ENCODE results near the gene CLDN14.
A peak's percentile ranks its signal among the peaks of the same experiment; 100 is the strongest.
"Not testable (repeated sequence)": the region's sequence is repeated elsewhere in the genome, so short reads cannot be mapped to it uniquely, and the experiment has no call there.

The CLDN14 gene

DNA sequence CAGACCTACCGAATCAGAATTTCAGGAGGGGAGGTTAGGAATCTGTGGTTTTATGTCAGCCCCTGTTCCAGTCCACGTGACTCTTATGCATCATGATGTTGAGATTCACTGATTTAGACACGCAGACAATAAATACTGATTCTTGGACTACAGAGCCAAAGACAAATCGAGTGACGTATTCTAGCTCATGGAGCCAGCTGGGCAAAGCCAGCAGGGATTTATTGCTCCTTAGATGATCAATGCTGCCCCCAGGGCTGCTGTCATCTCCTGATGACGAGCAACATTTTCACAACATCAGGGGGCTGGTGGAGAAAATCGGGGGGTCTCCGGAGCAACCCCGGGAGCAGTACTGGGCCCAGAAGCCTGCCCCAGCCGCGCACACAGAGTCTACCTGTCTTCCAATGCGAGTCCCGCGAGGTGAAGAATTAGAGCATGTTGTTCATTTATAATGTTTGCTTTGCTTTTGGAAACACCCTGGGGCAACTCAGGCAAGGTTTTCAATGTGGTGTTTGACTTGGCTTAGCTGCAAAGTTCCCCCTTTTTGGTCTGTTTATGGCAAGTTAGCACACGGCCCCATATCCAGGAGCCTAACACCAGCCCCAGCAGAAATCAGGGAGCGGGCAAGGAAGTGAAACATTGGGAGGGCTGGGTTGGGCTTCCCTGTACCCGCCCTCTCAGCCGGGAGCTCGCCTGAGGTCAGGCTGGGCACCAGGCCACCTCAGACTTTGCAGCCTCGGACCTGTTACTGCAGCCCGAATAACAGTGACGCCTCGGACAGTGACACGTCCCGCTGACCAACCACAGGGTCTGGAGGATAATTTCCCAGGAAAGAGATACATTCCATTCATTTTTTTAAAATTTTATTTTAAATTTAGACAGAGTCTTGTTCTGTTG is 19.9 kb upstream of the CLDN14 start:
- no peak for DNase-seq

- no peak for DNase-seq
Measured at GRCh38 chr21:36494557-36494956, 14.6 kb upstream of the CLDN14 start.

- DNase-seq = no peak
Measured at GRCh38 chr21:36491209-36491910, 11.4 kb upstream of the CLDN14 start.

DNA sequence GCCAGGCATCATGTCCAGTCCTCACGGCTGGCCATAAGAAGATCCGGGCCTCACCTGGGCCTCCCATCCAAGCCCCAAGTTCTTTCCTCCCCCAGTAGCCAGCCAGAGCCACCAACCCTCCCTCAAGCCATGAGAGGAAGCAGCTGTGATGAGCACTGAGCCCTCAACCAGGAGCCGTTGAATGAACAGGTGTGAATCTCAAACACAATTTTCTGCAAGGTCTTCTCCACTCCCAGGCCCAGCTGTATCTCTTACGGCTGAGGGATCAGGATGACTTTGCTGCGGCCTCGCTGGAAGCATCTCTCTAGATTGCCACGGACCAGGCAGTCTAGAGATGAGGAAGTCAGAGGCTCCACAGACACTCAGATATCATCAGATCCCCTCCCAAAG is 9.8 kb upstream of the CLDN14 start:
- no peak for DNase-seq

DNA sequence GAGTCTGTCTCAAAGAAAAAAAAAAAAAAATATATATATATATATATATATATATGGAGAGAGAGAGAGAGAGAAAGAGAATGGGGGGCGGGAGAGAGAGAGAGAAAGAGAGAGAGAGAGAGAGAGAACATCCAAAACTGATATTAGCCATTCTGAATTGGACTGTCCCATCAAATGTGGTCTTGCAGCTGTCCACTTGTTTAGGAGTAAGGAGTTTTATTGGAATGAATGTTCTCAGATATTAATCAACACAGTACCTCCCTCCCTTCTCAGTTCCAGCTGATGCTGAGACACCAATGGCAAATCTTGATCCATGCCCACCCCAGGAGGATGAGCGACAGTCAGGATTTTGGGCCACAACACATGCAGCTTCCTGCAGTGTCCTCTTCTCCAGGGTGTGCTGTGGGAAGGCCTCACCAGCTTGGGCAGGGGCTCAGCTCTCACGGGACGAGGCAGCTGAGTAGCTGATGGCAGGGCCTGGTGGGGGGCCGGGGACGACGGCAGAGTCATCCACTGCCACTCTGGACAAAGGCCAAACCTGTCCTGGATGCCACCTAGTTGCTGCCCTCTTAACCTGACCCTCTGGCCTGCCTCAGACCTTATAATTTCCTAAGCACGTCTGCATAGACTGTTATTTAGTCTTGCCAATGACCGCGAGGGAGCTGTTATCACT is 9.3 kb upstream of the CLDN14 start:
- DNase-seq = no peak

DNA sequence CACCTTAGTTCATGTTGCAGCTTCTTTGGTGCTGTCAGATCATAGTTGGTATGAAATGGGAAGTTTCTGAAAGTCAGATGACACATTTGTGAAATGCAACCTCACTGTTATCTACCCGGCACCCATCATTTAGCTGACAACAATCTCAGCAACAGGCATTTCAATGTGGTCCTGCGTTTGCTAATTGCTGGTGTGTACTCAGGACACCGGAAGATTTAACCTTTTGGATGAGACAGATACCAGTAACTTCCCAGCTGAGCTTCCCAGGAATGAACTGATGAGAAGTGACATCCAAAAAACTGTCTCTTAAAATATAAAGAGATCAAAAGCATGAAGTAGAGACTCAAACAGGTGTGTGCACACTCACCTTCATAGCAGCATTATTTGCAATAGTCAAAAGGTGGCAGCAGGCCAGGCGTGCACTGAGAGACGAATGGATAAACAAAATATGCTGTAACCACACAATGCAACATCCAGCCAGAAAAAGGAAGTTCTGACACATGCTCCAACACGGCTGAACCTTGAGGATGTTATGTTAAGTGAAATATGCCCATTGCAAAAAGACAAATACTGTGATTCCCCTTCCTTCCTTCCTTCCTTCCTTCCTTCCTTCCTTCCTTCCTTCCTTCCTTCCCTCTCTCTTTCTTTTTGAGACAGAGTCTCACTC is 7.9 kb upstream of the CLDN14 start:
- no peak for DNase-seq

DNA sequence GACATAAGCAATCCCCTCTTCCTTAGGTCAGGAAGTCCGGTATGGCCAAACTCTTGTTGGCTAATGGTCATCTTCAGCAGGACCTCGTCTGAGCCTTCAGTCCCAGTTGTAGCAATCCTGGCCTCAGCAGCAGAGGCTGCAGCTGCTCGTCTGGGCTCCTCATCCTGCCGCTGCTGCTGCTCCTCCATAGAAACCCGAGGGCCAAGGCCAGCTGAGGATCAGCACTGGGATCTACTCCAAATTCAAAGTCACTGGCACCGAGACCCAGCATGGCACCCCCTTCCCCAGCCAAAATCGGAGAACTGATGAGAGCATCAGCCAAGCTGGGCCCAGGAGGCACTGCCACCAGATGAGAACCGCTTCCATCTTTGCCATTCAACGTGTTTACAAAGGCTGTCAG is 6.3 kb upstream of the CLDN14 start:
- DNase-seq = no peak

GRCh38 chr21:36485476-36485875 is 5.6 kb upstream of the CLDN14 start:
- no peak for DNase-seq

DNA sequence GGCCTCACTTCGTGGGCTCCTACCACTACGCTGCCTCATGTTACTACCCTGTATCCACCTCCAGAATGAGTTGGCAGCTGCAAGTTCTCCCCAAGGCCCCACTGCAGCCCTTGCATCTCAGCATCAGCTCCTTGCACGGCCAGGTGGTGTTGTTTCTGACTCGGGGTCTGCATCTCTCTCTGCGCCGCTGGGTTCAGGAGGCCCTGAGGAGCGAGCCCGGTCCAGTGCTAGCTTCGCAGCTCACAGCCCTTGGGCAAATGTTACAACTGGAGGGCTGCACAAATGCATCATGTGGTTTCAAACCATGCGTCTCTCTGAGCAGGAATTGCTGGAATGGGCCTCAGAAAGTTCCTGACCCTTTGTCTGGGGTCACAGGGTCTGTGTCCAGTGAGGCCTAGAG is 3.2 kb upstream of the CLDN14 start:
- no peak for DNase-seq

DNA sequence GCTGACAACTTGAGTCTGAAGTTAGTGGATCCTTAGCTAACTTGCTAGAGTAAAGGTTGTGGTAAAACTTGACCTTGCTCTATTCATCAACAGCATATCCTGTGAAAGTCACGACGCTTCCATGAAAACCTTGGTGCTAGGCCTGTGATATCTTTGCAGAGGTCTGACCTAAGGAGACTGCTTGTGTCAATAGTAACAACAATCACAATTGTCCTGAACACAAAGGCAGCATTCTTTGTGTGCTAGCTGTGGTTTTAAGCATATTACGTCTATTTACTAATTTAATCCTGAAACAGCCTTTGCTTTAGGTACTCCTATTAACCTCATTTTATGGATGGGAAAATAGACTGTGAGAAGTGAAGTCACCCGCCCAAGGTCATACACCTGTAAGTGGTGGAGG is 2.8 kb upstream of the CLDN14 start:
- no peak for DNase-seq

DNA sequence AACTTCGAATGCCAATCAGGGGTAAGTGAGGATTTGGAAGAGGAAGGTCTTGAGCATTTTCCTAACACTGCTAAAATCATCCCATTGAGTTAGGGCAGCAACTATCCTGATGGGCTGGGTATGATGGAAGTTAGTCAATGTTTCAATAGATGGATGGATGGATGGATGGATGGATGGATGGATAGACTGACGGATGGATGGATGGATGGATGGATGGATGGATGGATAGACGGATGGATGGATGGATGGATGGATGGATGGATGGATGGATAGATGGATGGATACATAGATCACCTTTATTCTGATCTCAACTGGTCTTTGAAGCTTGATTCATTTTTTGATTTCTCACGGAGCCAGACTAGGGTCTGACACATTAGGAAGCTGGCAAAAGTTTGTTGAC is 2.3 kb upstream of the CLDN14 start:
- no peak for DNase-seq

- DNase-seq = no peak
Measured at GRCh38 chr21:36481639-36482038, 1.7 kb upstream of the CLDN14 start.

GRCh38 chr21:36480618-36481017 is 696 bp upstream of the CLDN14 start:
- no peak for DNase-seq

DNA sequence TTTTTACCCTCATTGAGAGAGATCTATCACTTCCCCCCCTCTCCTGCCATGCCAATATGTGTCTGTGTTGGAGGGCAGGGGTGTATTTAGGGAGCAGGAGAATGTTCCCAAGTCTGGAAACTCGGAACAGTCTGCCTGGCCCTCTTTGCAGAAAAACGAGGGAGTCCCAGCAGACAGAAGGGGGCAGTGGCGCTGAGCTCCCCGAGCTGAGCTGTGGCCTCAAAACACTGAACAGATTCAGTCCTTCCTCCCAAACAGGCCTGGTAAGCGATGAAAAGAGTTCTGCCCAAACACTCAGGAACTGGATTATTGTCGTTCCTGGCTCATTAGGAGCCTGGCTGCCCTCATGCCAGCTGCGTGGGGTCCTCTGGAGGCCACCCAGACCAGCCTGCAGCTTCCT is 981 bp downstream of the CLDN14 start:
- DNase-seq = no peak

DNA sequence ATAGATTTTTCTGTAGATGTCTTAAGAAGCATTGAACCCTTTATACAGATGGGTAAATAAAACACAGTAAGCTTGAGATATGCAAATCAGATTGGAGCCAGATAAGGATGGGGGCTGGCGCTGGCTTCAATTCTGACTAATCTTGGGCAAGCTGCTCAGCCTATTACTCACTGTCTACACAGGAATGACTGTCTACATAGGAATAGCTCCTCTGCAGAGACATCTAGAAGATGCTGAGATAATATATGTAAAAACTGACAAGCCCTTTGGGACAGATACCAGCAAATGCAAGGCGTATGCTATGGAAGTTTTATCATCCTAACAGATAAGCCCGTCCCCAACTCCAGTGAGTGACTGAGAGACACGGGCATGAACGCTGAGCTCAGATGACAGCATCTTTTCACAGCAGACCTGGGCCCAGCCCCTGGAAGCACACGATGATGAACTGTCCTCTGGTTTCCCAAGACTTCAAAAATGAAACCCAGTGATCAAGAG is 1.7 kb downstream of the CLDN14 start:
- DNase-seq = peak; percentile 22 to 24

DNA sequence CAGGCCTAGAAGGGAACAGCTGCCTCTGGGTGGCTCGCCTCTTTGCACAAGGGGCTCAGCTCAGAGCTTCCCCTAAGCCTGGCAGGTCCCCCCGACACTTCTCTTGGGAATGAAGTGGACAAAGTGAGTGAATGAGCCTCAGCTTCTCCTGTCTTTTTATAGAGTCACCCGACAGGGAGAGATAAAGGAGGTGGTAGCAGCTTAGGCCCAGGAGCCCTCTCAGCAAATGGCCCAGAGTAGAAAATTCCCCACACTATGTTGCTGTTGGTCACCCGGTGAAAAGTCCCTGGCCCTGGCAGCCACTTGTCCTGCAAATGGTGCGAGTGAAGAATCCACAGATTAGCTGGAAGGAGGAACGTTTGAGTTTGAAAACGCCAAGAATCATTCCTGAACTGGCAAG is 2.4 kb downstream of the CLDN14 start:
- no peak for DNase-seq

DNA sequence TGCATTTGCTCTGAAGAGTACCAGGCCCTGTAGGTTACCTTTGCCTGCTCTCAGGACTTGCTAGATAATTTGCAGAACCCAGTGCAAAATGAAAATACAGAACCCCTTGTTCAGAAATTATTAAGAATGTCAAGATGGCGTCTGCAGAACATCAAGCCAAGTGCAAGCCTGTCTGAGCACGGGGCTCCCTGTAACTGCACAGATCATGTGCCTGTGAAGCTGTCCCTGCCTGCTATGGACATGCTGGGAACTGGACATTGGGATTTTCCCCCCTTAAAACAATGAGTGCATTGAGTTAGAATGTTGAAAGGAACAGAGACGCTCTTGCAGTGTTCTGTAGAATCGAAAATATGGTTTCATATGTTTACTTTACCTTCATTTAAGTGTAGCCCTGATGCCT is 2.9 kb downstream of the CLDN14 start:
- no peak for DNase-seq

DNA sequence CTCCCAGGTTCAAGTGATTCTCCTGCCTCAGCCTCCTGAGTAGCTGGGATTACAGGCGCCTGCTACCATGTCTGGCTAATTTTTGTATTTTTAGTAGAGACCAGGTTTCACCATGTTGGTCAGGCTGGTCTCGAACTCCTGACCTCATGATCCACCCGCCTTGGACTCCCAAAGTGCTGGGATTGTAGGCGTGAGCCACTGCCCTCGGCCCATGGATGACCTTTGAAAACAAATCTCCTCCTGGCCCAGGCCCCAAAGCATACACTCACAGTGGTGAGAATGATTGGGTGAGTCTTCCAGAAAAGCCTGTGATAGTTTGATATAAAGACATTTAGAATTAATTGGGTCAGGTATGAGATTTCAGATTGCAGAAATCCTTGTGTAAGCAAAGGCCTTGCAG is 3.4 kb downstream of the CLDN14 start:
- DNase-seq = not testable (repeated sequence)

DNA sequence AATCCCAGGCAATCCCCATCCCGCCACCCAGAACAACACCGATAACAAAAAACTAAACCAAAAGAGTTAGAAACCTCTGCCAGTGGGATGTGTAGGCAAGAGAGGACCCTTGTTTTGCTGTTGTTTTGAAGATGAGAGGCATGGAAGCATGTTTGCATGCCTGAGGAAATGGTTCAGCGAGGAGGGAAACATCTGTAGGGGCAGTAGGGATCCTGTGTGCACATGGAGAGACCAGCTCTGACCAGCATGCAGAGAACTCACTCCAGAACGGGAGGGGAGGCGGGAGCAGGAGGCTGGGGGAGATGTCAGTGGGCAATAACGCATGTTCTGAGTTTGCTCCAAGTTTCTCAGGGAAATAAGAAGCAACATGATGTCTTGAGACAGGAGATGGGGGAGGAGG is 5.3 kb downstream of the CLDN14 start:
- no peak for DNase-seq

GRCh38 chr21:36473203-36473602 is 6.7 kb downstream of the CLDN14 start:
- no peak for DNase-seq

GRCh38 chr21:36472377-36472776 is 7.5 kb downstream of the CLDN14 start:
- DNase-seq = no peak

DNA sequence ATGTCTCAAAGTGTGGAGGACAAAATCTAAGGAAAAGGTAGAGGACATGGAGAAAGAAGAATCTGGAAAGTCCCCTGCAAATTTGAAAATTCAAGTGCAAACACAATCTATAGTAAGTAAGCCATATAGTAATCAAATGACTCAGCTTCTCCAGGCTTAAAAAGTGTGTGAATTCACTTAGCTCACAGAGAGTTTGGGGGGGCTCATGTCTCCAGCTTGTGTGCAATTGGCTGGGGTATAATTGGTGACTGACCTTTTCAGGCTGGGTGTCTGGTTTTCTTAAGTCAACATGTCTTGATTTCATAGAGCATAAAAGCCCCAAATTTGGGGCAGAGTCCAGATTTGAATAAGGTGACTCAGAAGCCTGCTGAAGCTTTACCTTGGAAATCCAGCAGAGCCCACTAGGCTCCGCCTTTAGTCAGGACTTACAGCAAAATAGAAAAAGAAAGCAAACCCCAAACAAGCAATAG is 8.6 kb downstream of the CLDN14 start:
- DNase-seq = no peak

DNA sequence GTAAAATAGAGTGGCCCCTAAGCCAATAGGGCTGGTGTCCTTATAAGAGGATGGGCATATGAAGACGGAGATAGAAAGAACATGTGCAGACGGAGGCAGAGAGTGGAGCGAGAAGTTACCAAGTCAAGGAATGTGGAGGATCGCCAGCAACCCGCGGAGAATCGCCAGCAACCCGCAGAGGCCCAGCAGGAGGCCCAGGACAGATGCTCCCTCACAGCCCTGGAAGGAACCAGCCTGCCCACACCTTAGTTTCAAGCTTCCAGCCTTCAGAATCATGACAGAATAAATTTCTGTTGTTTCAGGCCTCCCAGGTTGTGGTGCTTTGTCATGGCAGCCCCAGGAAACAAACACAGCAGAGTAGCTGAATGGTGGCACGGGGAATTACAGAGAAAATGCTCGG is 9.6 kb downstream of the CLDN14 start:
- DNase-seq = no peak
